ENCODE data around the gene PARP1.

DNA sequence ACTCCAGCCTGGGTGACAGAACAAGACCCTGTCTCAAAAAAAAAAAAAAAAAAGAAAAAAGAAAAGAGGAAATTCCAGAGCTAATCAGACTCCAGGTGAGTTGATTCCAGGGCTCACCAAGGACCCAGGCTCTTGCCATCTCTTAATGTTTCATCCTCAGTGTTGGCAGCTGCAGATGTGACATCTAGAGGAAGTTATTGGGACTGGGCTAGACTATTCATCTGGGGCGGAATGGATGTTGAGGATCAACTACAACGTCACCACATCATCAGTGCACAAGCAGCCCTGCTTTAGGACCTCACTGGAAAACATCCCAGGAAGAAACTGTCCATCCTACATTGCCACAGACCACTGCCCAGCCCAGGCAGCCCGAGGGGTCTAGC, 28.6 kb upstream of the PARP1 start:
- TF ChIP-seq, protein P1, sequence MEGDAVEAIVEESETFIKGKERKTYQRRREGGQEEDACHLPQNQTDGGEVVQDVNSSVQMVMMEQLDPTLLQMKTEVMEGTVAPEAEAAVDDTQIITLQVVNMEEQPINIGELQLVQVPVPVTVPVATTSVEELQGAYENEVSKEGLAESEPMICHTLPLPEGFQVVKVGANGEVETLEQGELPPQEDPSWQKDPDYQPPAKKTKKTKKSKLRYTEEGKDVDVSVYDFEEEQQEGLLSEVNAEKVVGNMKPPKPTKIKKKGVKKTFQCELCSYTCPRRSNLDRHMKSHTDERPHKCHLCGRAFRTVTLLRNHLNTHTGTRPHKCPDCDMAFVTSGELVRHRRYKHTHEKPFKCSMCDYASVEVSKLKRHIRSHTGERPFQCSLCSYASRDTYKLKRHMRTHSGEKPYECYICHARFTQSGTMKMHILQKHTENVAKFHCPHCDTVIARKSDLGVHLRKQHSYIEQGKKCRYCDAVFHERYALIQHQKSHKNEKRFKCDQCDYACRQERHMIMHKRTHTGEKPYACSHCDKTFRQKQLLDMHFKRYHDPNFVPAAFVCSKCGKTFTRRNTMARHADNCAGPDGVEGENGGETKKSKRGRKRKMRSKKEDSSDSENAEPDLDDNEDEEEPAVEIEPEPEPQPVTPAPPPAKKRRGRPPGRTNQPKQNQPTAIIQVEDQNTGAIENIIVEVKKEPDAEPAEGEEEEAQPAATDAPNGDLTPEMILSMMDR (conservative IDR thresholded peaks at IDR 0.05; ENCODE audit: low read length), result 0 out of 2 replicates have a peak, but pooled peaks have one; percentile 40
- TF ChIP-seq EZH2phosphoT487 (IDR thresholded peaks at IDR 0.05; ENCODE audit: borderline replicate concordance, low read depth, low read length), result no peak
